Endothelial cell of umbilical vein (primary cell): Measurements from ENCODE around the gene TEKTIP1.

Experiments used
- CTCF ChIP-seq, 2 donors: IDR thresholded peaks; 1 replicate in 1 of 2; 2 replicates in 1 of 2; pipeline ENCODE4 v1.5.1; 2011; ENCODE audit warnings: low read length in 2 of 2, mild to moderate bottlenecking in 2 of 2, moderate library complexity in 2 of 2, control low read depth in 1 of 2, inconsistent platforms in 1 of 2, low read depth in 1 of 2; ENCODE audit not compliant: insufficient read depth in 1 of 2; ENCODE audit errors: extremely low read depth in 1 of 2
- POLR2A ChIP-seq: IDR thresholded peaks from 2 replicates; pipeline ENCODE4 v1.6.1; 2012; ENCODE audit warnings: low read depth, mild to moderate bottlenecking, control low read depth, low read length
- POLR2AphosphoS5 ChIP-seq: IDR thresholded peaks from 2 replicates; pipeline ENCODE4 v1.6.1; 2012; ENCODE audit warnings: low read depth, mild to moderate bottlenecking, control low read depth, low read length, moderate library complexity; ENCODE audit not compliant: insufficient read depth

GRCh38 chr19:3563709-3564524, 24.9 kb downstream of the TEKTIP1 start:
- TF ChIP-seq POLR2AphosphoS5 (no peak), CTCF (IDR thresholded peaks at IDR 0.05; ENCODE audit: extremely low read depth in 1 of 2, insufficient read depth in 1 of 2, low read depth in 1 of 2, low read length in 2 of 2) (no peak), POLR2A (no peak)
